Lower leg skin (tissue), 3 donors: ENCODE results near the gene MC1R.

Source experiments
- POLR2A ChIP-seq, 2 donors: fragments of 450-650 bp; IDR thresholded peaks; one replicate each; pipeline ENCODE4 v1.6.1; 2016 to 2017; ENCODE audit warnings: antibody characterized with exemption in 2 of 2, mild to moderate bottlenecking in 1 of 2, moderate library complexity in 1 of 2
- TF ChIP-seq, protein P1 (sequence below), 3 donors: fragments of 450-650 bp; IDR thresholded peaks; one replicate each; pipeline ENCODE4 v1.5.1; 2016; ENCODE audit warnings: antibody characterized with exemption in 3 of 3, mild to moderate bottlenecking in 3 of 3, moderate library complexity in 2 of 3

DNA sequence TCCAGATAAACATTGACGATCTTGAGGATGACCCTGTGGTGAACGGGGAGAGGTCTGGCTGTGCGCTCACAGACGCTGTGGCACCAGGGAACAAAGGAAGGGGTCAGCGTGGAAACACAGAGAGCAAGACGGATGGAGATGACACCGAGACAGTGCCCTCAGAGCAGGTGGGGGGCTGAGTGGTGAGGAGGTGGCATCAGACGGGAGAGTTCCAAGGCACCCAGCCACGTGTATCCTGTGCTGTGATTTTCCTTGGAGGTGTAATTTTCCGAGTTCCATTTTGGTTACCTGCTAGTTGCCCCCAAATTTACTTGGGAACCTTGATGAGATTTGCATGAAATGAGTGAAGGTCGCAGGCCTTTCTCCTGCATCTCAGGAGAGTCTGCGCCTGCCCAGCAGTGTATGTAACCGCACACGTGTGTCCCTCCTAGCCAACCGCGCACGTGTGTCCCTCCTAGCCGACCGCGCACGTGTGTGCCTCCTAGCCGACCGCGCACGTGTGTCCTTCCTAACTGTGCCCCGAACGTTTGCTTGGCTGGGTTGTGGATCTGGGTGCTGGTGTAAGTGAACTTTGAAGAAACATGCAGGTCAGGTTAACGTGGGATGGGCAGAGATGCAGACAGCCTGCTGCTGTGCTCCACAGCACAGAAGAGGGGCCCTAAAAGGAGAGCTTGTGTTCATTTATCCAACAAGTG lies 35.2 kb upstream of the MC1R start:
- TF ChIP-seq, protein P1, sequence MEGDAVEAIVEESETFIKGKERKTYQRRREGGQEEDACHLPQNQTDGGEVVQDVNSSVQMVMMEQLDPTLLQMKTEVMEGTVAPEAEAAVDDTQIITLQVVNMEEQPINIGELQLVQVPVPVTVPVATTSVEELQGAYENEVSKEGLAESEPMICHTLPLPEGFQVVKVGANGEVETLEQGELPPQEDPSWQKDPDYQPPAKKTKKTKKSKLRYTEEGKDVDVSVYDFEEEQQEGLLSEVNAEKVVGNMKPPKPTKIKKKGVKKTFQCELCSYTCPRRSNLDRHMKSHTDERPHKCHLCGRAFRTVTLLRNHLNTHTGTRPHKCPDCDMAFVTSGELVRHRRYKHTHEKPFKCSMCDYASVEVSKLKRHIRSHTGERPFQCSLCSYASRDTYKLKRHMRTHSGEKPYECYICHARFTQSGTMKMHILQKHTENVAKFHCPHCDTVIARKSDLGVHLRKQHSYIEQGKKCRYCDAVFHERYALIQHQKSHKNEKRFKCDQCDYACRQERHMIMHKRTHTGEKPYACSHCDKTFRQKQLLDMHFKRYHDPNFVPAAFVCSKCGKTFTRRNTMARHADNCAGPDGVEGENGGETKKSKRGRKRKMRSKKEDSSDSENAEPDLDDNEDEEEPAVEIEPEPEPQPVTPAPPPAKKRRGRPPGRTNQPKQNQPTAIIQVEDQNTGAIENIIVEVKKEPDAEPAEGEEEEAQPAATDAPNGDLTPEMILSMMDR (IDR thresholded peaks at IDR 0.05) = no peak
- no peak for TF ChIP-seq POLR2A (IDR thresholded peaks at IDR 0.05)
